HepG2 (cell line): ENCODE results near the gene IQCN. TPM values are rescaled to one million over a fixed set of nuclear protein-coding genes. Genes with fewer than 3 reads are reported as not detected.
A peak's percentile ranks its signal among the peaks of the same experiment; 100 is the strongest.

ENCODE experiments used
- ARID5B ChIP-seq: IDR thresholded peaks from 2 replicates; pipeline ENCODE4 v1.4.0; 2020; ENCODE audit warnings: mild to moderate bottlenecking, missing genetic modification reagents
- BHLHE40 ChIP-seq: IDR thresholded peaks from 2 replicates; pipeline ENCODE4 v1.6.1; 2011; ENCODE audit warnings: low read length, improper control_type of control experiment
- CEBPB ChIP-seq: IDR thresholded peaks from 2 replicates; pipeline ENCODE4 v1.6.1; 2011; ENCODE audit warnings: low read depth, low read length, improper control_type of control experiment, borderline replicate concordance
- DDIT3 ChIP-seq: sonication (generic); formaldehyde crosslinking; IDR thresholded peaks from 2 replicates; pipeline ENCODE4 v1.4.0; 2020; ENCODE audit warnings: mild to moderate bottlenecking, missing genetic modification reagents
- EEA1 ChIP-seq: sonication (generic); formaldehyde crosslinking; IDR thresholded peaks from 2 replicates; pipeline ENCODE4 v1.5.1; 2020; ENCODE audit warnings: mild to moderate bottlenecking, missing genetic modification reagents, borderline replicate concordance
- IRF2 ChIP-seq: IDR thresholded peaks from 2 replicates; pipeline ENCODE4 v1.6.1; 2018; ENCODE audit warnings: missing genetic modification reagents, missing compliant biosample characterization
- KDM6A ChIP-seq: IDR thresholded peaks from 2 replicates; pipeline ENCODE4 v1.6.1; 2016; ENCODE audit warnings: low read depth
- MTERF4 ChIP-seq: sonication (generic); formaldehyde crosslinking; IDR thresholded peaks from 2 replicates; pipeline ENCODE4 v1.8.0; 2023; ENCODE audit warnings: mild to moderate bottlenecking, missing genetic modification reagents
- NR2F6 ChIP-seq, 2 experiments: IDR thresholded peaks; 2 replicates each; pipeline ENCODE4 v1.6.1; 2016; ENCODE audit warnings: antibody characterized with exemption in 1 of 2, mild to moderate bottlenecking in 1 of 2
- RBM39 ChIP-seq: fragments of 200-400 bp; formaldehyde crosslinking; IDR thresholded peaks from one replicate; pipeline ENCODE4 v1.6.1; 2018; ENCODE audit warnings: antibody characterized with exemption, mild to moderate bottlenecking, low read depth, low read length; ENCODE audit not compliant: poor library complexity, severe bottlenecking
- SRSF4 ChIP-seq: fragments of 200-400 bp; formaldehyde crosslinking; IDR thresholded peaks from one replicate; pipeline ENCODE4 v1.6.1; 2018; ENCODE audit warnings: mild to moderate bottlenecking, low read depth, low read length, moderate library complexity; ENCODE audit not compliant: poor library complexity, severe bottlenecking
- TBL1XR1 ChIP-seq: fragments of 150-350 bp; IDR thresholded peaks from 2 replicates; pipeline ENCODE4 v1.6.1; 2014; ENCODE audit warnings: borderline replicate concordance, low read length; ENCODE audit not compliant: partially characterized antibody
- ZFP41 ChIP-seq: sonication (generic); formaldehyde crosslinking; IDR thresholded peaks from 2 replicates; pipeline ENCODE4 v1.4.0; 2020; ENCODE audit warnings: mild to moderate bottlenecking, missing genetic modification reagents, borderline replicate concordance
- ZNF180 ChIP-seq: sonication (generic); formaldehyde crosslinking; IDR thresholded peaks from 2 replicates; pipeline ENCODE4 v1.4.0; 2020; ENCODE audit warnings: low read depth, missing genetic modification reagents, borderline replicate concordance
- ZNF468 ChIP-seq: sonication (generic); formaldehyde crosslinking; IDR thresholded peaks from 2 replicates; pipeline ENCODE4 v1.8.0; 2022; ENCODE audit warnings: mild to moderate bottlenecking, moderate library complexity, missing genetic modification reagents
- ZNF501 ChIP-seq: sonication (generic); formaldehyde crosslinking; IDR thresholded peaks from 2 replicates; pipeline ENCODE4 v1.5.1; 2020; ENCODE audit warnings: mild to moderate bottlenecking, moderate library complexity, missing genetic modification reagents
- ZNF546 ChIP-seq: sonication (generic); formaldehyde crosslinking; conservative IDR thresholded peaks from 2 replicates; pipeline ENCODE4 v1.8.1; 2023; ENCODE audit warnings: mild to moderate bottlenecking, missing genetic modification reagents
- ZNF574 ChIP-seq: sonication (generic); formaldehyde crosslinking; IDR thresholded peaks from 2 replicates; pipeline ENCODE4 v1.4.0; 2020; ENCODE audit warnings: missing genetic modification reagents
- ZNF710 ChIP-seq: sonication (generic); formaldehyde crosslinking; IDR thresholded peaks from 2 replicates; pipeline ENCODE4 v1.5.0; 2020; ENCODE audit warnings: mild to moderate bottlenecking, missing genetic modification reagents, borderline replicate concordance
- polyA plus RNA-seq, 8 experiments: library from polyadenylated mRNA; depleted of rRNA in 3 of 8; stranded (reverse) in 7 of 8; unstranded in 1 of 8; fragments of >200 nt; fragmentation: Illumina TruSeq in 4 of 8; extraction: Trizol in 4 of 8; gene quantifications; 2 replicates each; pipeline versions ENCODE4 v1.2.1 to v1.2.3, GENCODE V29; 2011 to 2016; ENCODE audit warnings: low read depth in 4 of 8, missing spikeins in 1 of 8, mixed read lengths in 1 of 8; ENCODE audit not compliant: insufficient read depth in 1 of 8
- total RNA-seq, 5 experiments: library from RNA; depleted of rRNA; stranded (reverse); fragments of >200 nt; fragmentation: Illumina TruSeq; extraction: Trizol; gene quantifications; 2 replicates each; pipeline ENCODE4 v1.2.3, GENCODE V29; 2016; ENCODE audit warnings: low read depth in 1 of 5

The IQCN gene
- total and polyA plus RNA-seq, 2 of the 13 experiments (the other 11 are each of a cell fraction or from before 2014, with no cell fraction given): 0.04 to 0.18 TPM

GRCh38 chr19:18223860-18224524 is 50.3 kb downstream of the IQCN start (continued):
- TF ChIP-seq MTERF4 (0 out of 2 replicates have a peak, but pooled peaks have one; percentile 35), ZNF180 (CRISPR knock-in tag) (no peak), TBL1XR1 (no peak), IRF2 (CRISPR knock-in tag) (peak; percentile 34; the same call in 1 of the 2 replicates), ARID5B (no peak), KDM6A (CRISPR knock-in tag) (no peak), CEBPB (no peak), ZNF501 (CRISPR knock-in tag) (peak; percentile 76; the same call in 1 of the 2 replicates), ZNF710 (CRISPR knock-in tag) (no peak), RBM39 (peak; percentile 24), EEA1 (CRISPR knock-in tag) (no peak), ZNF468 (CRISPR knock-in tag) (no peak), ZFP41 (CRISPR knock-in tag) (no peak), NR2F6 (IDR thresholded peaks at IDR 0.05) (peak; percentile 96), NR2F6 (CRISPR knock-in tag; IDR thresholded peaks at IDR 0.05) (peak; percentile 88), DDIT3 (CRISPR knock-in tag) (no peak), ZNF574 (CRISPR knock-in tag) (peak; percentile 48), SRSF4 (no peak), BHLHE40 (no peak), ZNF546 (0 out of 2 replicates have a peak, but pooled peaks have one; percentile 34)
